ENCODE results near the gene PPP1R7.

DNA sequence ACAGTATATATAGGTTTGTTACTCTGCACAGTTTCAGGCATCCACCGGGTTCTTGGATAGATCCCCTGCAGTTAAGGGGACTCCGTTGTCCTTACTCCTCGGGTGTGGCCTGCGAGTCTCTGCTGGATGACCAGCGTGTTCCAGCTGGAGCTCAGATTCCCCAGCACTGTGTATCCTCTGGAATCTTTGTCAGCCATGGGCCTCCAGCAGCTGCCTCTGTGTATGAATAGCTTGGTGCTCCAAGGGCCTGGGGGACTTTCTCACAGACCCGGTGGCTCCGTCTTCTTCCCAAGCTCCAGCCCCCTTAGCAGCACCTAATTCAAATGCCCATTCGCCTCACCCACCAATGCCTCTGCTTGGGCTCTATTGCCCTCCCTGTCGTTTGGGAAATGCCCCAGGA lies 44.5 kb downstream of the PPP1R7 start:
- TF ChIP-seq, protein P1, sequence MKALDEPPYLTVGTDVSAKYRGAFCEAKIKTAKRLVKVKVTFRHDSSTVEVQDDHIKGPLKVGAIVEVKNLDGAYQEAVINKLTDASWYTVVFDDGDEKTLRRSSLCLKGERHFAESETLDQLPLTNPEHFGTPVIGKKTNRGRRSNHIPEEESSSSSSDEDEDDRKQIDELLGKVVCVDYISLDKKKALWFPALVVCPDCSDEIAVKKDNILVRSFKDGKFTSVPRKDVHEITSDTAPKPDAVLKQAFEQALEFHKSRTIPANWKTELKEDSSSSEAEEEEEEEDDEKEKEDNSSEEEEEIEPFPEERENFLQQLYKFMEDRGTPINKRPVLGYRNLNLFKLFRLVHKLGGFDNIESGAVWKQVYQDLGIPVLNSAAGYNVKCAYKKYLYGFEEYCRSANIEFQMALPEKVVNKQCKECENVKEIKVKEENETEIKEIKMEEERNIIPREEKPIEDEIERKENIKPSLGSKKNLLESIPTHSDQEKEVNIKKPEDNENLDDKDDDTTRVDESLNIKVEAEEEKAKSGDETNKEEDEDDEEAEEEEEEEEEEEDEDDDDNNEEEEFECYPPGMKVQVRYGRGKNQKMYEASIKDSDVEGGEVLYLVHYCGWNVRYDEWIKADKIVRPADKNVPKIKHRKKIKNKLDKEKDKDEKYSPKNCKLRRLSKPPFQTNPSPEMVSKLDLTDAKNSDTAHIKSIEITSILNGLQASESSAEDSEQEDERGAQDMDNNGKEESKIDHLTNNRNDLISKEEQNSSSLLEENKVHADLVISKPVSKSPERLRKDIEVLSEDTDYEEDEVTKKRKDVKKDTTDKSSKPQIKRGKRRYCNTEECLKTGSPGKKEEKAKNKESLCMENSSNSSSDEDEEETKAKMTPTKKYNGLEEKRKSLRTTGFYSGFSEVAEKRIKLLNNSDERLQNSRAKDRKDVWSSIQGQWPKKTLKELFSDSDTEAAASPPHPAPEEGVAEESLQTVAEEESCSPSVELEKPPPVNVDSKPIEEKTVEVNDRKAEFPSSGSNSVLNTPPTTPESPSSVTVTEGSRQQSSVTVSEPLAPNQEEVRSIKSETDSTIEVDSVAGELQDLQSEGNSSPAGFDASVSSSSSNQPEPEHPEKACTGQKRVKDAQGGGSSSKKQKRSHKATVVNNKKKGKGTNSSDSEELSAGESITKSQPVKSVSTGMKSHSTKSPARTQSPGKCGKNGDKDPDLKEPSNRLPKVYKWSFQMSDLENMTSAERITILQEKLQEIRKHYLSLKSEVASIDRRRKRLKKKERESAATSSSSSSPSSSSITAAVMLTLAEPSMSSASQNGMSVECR (CRISPR knock-in tag; IDR thresholded peaks at IDR 0.05) = no peak
- TF ChIP-seq, protein P2, sequence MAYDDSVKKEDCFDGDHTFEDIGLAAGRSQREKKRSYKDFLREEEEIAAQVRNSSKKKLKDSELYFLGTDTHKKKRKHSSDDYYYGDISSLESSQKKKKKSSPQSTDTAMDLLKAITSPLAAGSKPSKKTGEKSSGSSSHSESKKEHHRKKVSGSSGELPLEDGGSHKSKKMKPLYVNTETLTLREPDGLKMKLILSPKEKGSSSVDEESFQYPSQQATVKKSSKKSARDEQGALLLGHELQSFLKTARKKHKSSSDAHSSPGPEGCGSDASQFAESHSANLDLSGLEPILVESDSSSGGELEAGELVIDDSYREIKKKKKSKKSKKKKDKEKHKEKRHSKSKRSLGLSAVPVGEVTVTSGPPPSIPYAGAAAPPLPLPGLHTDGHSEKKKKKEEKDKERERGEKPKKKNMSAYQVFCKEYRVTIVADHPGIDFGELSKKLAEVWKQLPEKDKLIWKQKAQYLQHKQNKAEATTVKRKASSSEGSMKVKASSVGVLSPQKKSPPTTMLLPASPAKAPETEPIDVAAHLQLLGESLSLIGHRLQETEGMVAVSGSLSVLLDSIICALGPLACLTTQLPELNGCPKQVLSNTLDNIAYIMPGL (CRISPR knock-in tag; IDR thresholded peaks at IDR 0.05) = no peak
- TF ChIP-seq, protein P3, sequence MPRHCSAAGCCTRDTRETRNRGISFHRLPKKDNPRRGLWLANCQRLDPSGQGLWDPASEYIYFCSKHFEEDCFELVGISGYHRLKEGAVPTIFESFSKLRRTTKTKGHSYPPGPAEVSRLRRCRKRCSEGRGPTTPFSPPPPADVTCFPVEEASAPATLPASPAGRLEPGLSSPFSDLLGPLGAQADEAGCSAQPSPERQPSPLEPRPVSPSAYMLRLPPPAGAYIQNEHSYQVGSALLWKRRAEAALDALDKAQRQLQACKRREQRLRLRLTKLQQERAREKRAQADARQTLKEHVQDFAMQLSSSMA (CRISPR knock-in tag; IDR thresholded peaks at IDR 0.05) = no peak
- TF ChIP-seq, protein P4, sequence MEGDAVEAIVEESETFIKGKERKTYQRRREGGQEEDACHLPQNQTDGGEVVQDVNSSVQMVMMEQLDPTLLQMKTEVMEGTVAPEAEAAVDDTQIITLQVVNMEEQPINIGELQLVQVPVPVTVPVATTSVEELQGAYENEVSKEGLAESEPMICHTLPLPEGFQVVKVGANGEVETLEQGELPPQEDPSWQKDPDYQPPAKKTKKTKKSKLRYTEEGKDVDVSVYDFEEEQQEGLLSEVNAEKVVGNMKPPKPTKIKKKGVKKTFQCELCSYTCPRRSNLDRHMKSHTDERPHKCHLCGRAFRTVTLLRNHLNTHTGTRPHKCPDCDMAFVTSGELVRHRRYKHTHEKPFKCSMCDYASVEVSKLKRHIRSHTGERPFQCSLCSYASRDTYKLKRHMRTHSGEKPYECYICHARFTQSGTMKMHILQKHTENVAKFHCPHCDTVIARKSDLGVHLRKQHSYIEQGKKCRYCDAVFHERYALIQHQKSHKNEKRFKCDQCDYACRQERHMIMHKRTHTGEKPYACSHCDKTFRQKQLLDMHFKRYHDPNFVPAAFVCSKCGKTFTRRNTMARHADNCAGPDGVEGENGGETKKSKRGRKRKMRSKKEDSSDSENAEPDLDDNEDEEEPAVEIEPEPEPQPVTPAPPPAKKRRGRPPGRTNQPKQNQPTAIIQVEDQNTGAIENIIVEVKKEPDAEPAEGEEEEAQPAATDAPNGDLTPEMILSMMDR (IDR thresholded peaks at IDR 0.05 in 2 of 3, conservative IDR thresholded peaks at IDR 0.05 in 1 of 3; ENCODE audit: insufficient read depth in 2 of 3, low read depth in 1 of 3, low read length in 3 of 3) = no peak
- TF ChIP-seq, protein P5, sequence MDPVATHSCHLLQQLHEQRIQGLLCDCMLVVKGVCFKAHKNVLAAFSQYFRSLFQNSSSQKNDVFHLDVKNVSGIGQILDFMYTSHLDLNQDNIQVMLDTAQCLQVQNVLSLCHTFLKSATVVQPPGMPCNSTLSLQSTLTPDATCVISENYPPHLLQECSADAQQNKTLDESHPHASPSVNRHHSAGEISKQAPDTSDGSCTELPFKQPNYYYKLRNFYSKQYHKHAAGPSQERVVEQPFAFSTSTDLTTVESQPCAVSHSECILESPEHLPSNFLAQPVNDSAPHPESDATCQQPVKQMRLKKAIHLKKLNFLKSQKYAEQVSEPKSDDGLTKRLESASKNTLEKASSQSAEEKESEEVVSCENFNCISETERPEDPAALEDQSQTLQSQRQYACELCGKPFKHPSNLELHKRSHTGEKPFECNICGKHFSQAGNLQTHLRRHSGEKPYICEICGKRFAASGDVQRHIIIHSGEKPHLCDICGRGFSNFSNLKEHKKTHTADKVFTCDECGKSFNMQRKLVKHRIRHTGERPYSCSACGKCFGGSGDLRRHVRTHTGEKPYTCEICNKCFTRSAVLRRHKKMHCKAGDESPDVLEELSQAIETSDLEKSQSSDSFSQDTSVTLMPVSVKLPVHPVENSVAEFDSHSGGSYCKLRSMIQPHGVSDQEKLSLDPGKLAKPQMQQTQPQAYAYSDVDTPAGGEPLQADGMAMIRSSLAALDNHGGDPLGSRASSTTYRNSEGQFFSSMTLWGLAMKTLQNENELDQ (CRISPR knock-in tag; IDR thresholded peaks at IDR 0.05; ENCODE audit: borderline replicate concordance) = no peak

All from K562 (cell line).